Kidney (tissue), 14 donors: Measurements from ENCODE around the gene CRACDL. TPM values are rescaled to one million over a fixed set of nuclear protein-coding genes. Genes with fewer than 3 reads are reported as not detected.

Experiments
- DNase-seq, 5 donors: peaks; one replicate each; pipeline ENCODE4 v3.0.0-alpha.2; 2013 to 2020
- FAIRE-seq: peaks from 2 replicates; lab custom pipeline; 2012; peaks lifted over from hg19 to GRCh38; lab: Jason Lieb, UNC
- H3K27ac ChIP-seq, 2 donors: one replicate each; pipeline ENCODE4 v1.7.0; 2013; ENCODE audit warnings: low read depth in 2 of 2, low read length in 2 of 2, inconsistent platforms in 1 of 2
- H3K27me3 ChIP-seq: one replicate; pipeline ENCODE4 v1.7.1; 2013; ENCODE audit warnings: low read length, inconsistent platforms; ENCODE audit not compliant: control insufficient read depth, insufficient read depth
- H3K36me3 ChIP-seq, 3 donors: one replicate each; pipeline versions ENCODE4 v1.7.0 to v1.7.1; 2013; ENCODE audit warnings: low read length in 3 of 3, control low read depth in 1 of 3, inconsistent platforms in 1 of 3; ENCODE audit not compliant: insufficient read depth in 3 of 3, control insufficient read depth in 2 of 3
- H3K4me1 ChIP-seq, 3 donors: one replicate each; pipeline versions ENCODE4 v1.7.0 to v1.7.1; 2013; ENCODE audit warnings: low read length in 3 of 3, inconsistent platforms in 1 of 3, low read depth in 1 of 3; ENCODE audit not compliant: control insufficient read depth in 2 of 3, insufficient read depth in 2 of 3
- H3K4me3 ChIP-seq, 3 donors: one replicate each; pipeline versions ENCODE4 v1.7.0 to v1.8.1; 2013; ENCODE audit warnings: low read length in 3 of 3, control low read depth in 1 of 3, inconsistent platforms in 1 of 3
- H3K9ac ChIP-seq, 3 donors: one replicate each; pipeline versions ENCODE4 v1.7.0 to v1.7.1; 2013; ENCODE audit warnings: low read length in 3 of 3, control low read depth in 1 of 3, inconsistent platforms in 1 of 3
- H3K9me3 ChIP-seq, 3 donors: one replicate each; pipeline versions ENCODE4 v1.7.0 to v1.7.1; 2013; ENCODE audit warnings: low read length in 3 of 3, control low read depth in 1 of 3, inconsistent platforms in 1 of 3; ENCODE audit not compliant: control insufficient read depth in 2 of 3, insufficient read depth in 1 of 3
- CTCF ChIP-seq: IDR thresholded peaks from 3 replicates; pipeline ENCODE4 v1.5.1; 2012; ENCODE audit warnings: mild to moderate bottlenecking, moderate library complexity, borderline replicate concordance; ENCODE audit not compliant: insufficient read depth; ENCODE audit errors: extremely low read depth
- intact Hi-C: fragments of 100-400 bp; cut with DNase I; formaldehyde crosslinking; loops from one replicate; pipeline ENCODE4 v1.11.1; 2022
- polyA plus RNA-seq: library from polyadenylated mRNA; stranded (reverse); fragments of 350-450 nt; fragmentation: Illumina TruSeq; extraction: RNeasy Lipid Tissue Mini Kit (QIAGEN cat#74804); gene quantifications from one replicate; pipeline ENCODE4 v1.2.3, GENCODE V29; 2014; ENCODE audit warnings: low read depth, low replicate concordance; ENCODE audit not compliant: insufficient read depth
- total RNA-seq: library from RNA; stranded (reverse); fragmentation: NEBNext Ultra II Directional; extraction: Animal tissue kit (Norgen Biotek cat#: 25700); gene quantifications from one replicate; pipeline ENCODE4 v1.2.1, GENCODE V29; 2021
- donor health status: control.
- donor health status: control.
- donor health status: control.
- donor health status: control.
- donor health status: control.
- donor health status: DM: yes; HTN: yes; CAD: no.
- donor health status: Normal renal cell carcinoma (clear cell type).

CRACDL gene
- total and polyA plus RNA-seq, 2 donors from 2014 or later, result 4.3 to 14.8 TPM

- no peaks in the 10 kb centered on the region for H3K36me3 ChIP-seq
- H3K4me1 ChIP-seq, result no peaks in the 10 kb centered on the region
- peaks cover 0 to 3% (median 0%) of the 10 kb centered on the region in 3 donors for H3K9me3 ChIP-seq
- intact Hi-C loops, result no loop called here
- no peak overlapping the region for H3K4me3 ChIP-seq
- no peak for TF ChIP-seq CTCF
- H3K27ac ChIP-seq, result no peak overlapping the region
- no peaks in the 10 kb centered on the region for H3K27me3 ChIP-seq
- FAIRE-seq, result no peak
- DNase-seq, result no peak
- no peak overlapping the region for H3K9ac ChIP-seq
Measured at GRCh38 chr2:98786179-98786578, 149.8 kb downstream of the CRACDL start.

- no peak overlapping the region for H3K9ac ChIP-seq
- DNase-seq (no peak), FAIRE-seq (no peak)
- H3K36me3 ChIP-seq, result no peaks in the 10 kb centered on the region
- peaks cover 0 to 3% (median 0%) of the 10 kb centered on the region in 3 donors for H3K9me3 ChIP-seq
- H3K4me3 ChIP-seq, result no peak overlapping the region
- intact Hi-C loops, result no loop called here
- H3K27me3 ChIP-seq, result no peaks in the 10 kb centered on the region
- no peaks in the 10 kb centered on the region for H3K4me1 ChIP-seq
- no peak for TF ChIP-seq CTCF
- no peak overlapping the region for H3K27ac ChIP-seq
Measured at GRCh38 chr2:98782570-98782969, 153.5 kb downstream of the CRACDL start.

DNA sequence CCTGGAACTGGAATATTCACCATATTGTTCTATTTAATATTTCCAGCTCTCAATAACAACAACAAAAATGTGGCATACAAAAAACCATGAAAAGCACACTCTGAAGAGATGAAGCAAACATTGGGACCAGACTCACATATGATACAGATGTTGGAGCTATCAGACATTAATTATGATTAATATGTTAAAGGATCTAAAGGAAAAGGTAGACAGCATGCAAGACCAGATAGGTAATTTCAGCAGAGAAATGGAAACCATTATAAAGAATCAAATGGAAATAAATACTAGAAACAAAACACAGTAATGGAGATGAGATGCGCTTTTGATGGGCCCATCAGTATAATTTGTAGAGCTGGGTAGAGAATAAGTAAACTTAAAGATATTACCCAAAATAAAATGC, 154.2 kb downstream of the CRACDL start:
- no peak overlapping the region for H3K9ac ChIP-seq
- H3K4me3 ChIP-seq, result no peak overlapping the region
- intact Hi-C loops, result no loop called here
- no peak for FAIRE-seq
- no peak for DNase-seq
- no peaks in the 10 kb centered on the region for H3K36me3 ChIP-seq
- no peak for TF ChIP-seq CTCF
- peaks cover 0 to 3% (median 0%) of the 10 kb centered on the region in 3 donors for H3K9me3 ChIP-seq
- H3K27ac ChIP-seq, result no peak overlapping the region
- no peaks in the 10 kb centered on the region for H3K27me3 ChIP-seq
- H3K4me1 ChIP-seq, result no peaks in the 10 kb centered on the region

DNA sequence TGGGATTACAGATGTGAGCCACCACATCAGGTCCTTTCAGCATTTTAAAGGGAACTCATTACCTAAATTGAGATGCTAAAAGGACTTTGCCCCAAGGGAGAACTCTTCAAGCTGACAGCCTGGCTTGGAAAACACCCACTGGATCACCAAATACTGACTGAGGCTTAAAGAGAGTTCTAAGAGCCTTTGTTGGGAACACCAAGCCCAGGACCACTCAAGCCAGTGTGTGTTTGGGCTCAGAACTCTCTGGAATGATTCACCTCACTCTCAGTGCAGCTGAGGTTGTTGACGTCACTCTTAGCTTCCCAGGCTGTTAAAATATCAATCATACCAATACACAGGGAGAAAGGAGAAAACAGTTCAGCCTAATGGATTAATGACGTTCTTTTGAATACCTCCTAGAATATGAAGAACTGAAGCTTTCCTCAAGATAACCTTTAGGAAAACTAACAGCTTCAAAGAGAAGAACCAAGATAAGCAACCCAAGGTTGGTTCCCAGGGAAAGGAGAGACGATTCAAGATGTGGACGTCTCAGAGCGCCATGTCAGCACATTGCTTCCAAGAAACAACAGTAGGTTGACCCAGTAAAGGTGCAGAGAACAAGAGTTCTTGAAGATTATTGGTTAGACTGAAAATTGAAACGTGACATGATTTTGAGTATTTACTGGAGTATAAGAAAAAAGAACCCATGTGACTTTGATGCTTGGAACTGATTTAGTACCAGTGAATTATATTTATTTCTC, 157.1 kb downstream of the CRACDL start:
- intact Hi-C loops, result no loop called here
- Histone ChIP-seq H3K36me3 (no peaks in the 10 kb centered on the region), H3K9ac (no peak overlapping the region), H3K27me3 (no peaks in the 10 kb centered on the region), H3K4me3 (no peak overlapping the region), H3K27ac (no peak overlapping the region), H3K4me1 (no peaks in the 10 kb centered on the region), H3K9me3 (peaks cover 0 to 3% (median 0%) of the 10 kb centered on the region in 3 donors)
- FAIRE-seq, result no peak
- TF ChIP-seq CTCF, result no peak
- DNase-seq, result no peak
